ENCODE measurements around the gene SNF8.

The SNF8 gene

GRCh38 chr17:48992444-48992843 lies 47.8 kb upstream of the SNF8 start:
- Histone ChIP-seq H2AFZ (ENCODE audit: low read depth, low read length, severe bottlenecking) (no peak overlapping the region), H3K4me2 (ENCODE audit: low read depth, low read length, poor library complexity, severe bottlenecking) (no peak overlapping the region), H3F3A (ENCODE audit: insufficient read depth) (no peaks in the 10 kb centered on the region), H3K27me3 (ENCODE audit: low read length) (no peaks in the 10 kb centered on the region), H3K79me2 (ENCODE audit: insufficient read depth, low read length) (no peaks in the 10 kb centered on the region), H4K20me1 (ENCODE audit: low read depth, low read length) (peaks cover 5% of the 10 kb centered on the region; the same call in 1 of the 2 replicates), H3K9me3 (ENCODE audit: insufficient read depth, low read length) (no peaks in the 10 kb centered on the region), H3K36me3 (ENCODE audit: low read length) (no peaks in the 10 kb centered on the region), H3K9me2 (replicated peaks; ENCODE audit: insufficient read depth, low read length) (no peaks in the 10 kb centered on the region), H3K27ac (ENCODE audit: low read depth, low read length) (no peak overlapping the region), H3K9ac (ENCODE audit: low read length) (no peak overlapping the region), H3K4me3 (ENCODE audit: insufficient read depth, low read length, poor library complexity, severe bottlenecking) (no peak overlapping the region)
- TF ChIP-seq EZH2phosphoT487 (conservative IDR thresholded peaks at IDR 0.05; ENCODE audit: low read length) = no peak
- no peak for TF ChIP-seq CTCF (IDR thresholded peaks at IDR 0.05; ENCODE audit: insufficient read depth, low read length, poor library complexity, severe bottlenecking)

GRCh38 chr17:48990882-48991357 lies 46.3 kb upstream of the SNF8 start:
- no peaks in the 10 kb centered on the region for H3F3A ChIP-seq (ENCODE audit: insufficient read depth)
- H4K20me1 ChIP-seq (ENCODE audit: low read depth, low read length) = peaks cover 5% of the 10 kb centered on the region; the same call in 1 of the 2 replicates
- no peaks in the 10 kb centered on the region for H3K79me2 ChIP-seq (ENCODE audit: insufficient read depth, low read length)
- H3K9me3 ChIP-seq (ENCODE audit: insufficient read depth, low read length) = no peaks in the 10 kb centered on the region
- H2AFZ ChIP-seq (ENCODE audit: low read depth, low read length, severe bottlenecking) = no peak overlapping the region
- H3K27me3 ChIP-seq (ENCODE audit: low read length) = no peaks in the 10 kb centered on the region
- H3K9ac ChIP-seq (ENCODE audit: low read length) = no peak overlapping the region
- TF ChIP-seq CTCF (IDR thresholded peaks at IDR 0.05; ENCODE audit: insufficient read depth, low read length, poor library complexity, severe bottlenecking) (no peak), EZH2phosphoT487 (conservative IDR thresholded peaks at IDR 0.05; ENCODE audit: low read length) (no peak)
- H3K27ac ChIP-seq (ENCODE audit: low read depth, low read length) = no peak overlapping the region
- no peaks in the 10 kb centered on the region for H3K36me3 ChIP-seq (ENCODE audit: low read length)
- H3K4me2 ChIP-seq (ENCODE audit: low read depth, low read length, poor library complexity, severe bottlenecking) = no peak overlapping the region
- no peaks in the 10 kb centered on the region for H3K9me2 ChIP-seq (replicated peaks; ENCODE audit: insufficient read depth, low read length)
- H3K4me3 ChIP-seq (ENCODE audit: insufficient read depth, low read length, poor library complexity, severe bottlenecking) = no peak overlapping the region

- Histone ChIP-seq H3K27ac (ENCODE audit: low read depth, low read length) (no peak overlapping the region), H3K4me2 (ENCODE audit: low read depth, low read length, poor library complexity, severe bottlenecking) (no peak overlapping the region), H3K9ac (ENCODE audit: low read length) (no peak overlapping the region), H3F3A (ENCODE audit: insufficient read depth) (no peaks in the 10 kb centered on the region), H3K27me3 (ENCODE audit: low read length) (no peaks in the 10 kb centered on the region), H3K9me2 (replicated peaks; ENCODE audit: insufficient read depth, low read length) (no peaks in the 10 kb centered on the region), H3K79me2 (ENCODE audit: insufficient read depth, low read length) (no peaks in the 10 kb centered on the region), H4K20me1 (ENCODE audit: low read depth, low read length) (peaks cover 5% of the 10 kb centered on the region; the same call in 1 of the 2 replicates), H3K4me3 (ENCODE audit: insufficient read depth, low read length, poor library complexity, severe bottlenecking) (no peak overlapping the region), H3K36me3 (ENCODE audit: low read length) (no peaks in the 10 kb centered on the region), H2AFZ (ENCODE audit: low read depth, low read length, severe bottlenecking) (no peak overlapping the region), H3K9me3 (ENCODE audit: insufficient read depth, low read length) (no peaks in the 10 kb centered on the region)
- TF ChIP-seq EZH2phosphoT487 (conservative IDR thresholded peaks at IDR 0.05; ENCODE audit: low read length) (no peak), CTCF (IDR thresholded peaks at IDR 0.05; ENCODE audit: insufficient read depth, low read length, poor library complexity, severe bottlenecking) (no peak)
Observed at GRCh38 chr17:48989100-48989499, 44.5 kb upstream of the SNF8 start.
